ENCODE results near the gene MPG.

- TF ChIP-seq REST (IDR thresholded peaks at IDR 0.05; ENCODE audit: borderline replicate concordance) (no peak), EZH2 (IDR thresholded peaks at IDR 0.05; ENCODE audit: borderline replicate concordance, insufficient read depth, low read length, poor library complexity, severe bottlenecking) (no peak), CTCF (IDR thresholded peaks at IDR 0.05; ENCODE audit: poor library complexity, severe bottlenecking) (no peak), TAF1 (IDR thresholded peaks at IDR 0.05; ENCODE audit: low read depth) (no peak), EP300 (conservative IDR thresholded peaks at IDR 0.05; ENCODE audit: poor library complexity, severe bottlenecking) (no peak), POLR2AphosphoS5 (IDR thresholded peaks at IDR 0.05) (no peak), RAD21 (conservative IDR thresholded peaks at IDR 0.05) (no peak)
Observed at GRCh38 chr16:83060-83603, 5.1 kb downstream of the MPG start.

Measured in neural cell (in vitro differentiated cells).